Heart left ventricle (tissue), 16 donors: ENCODE results near the gene STXBP5. TPM values are rescaled to one million over a fixed set of nuclear protein-coding genes. Genes with fewer than 3 reads are reported as not detected.

Experiments used
- ATAC-seq, 4 donors: fragments of 200-7000 bp; cut with Tn5 transposase; one replicate each; pipeline ENCODE4 v1.9.1; 2020 to 2022; ENCODE audit warnings: moderate library complexity in 4 of 4, mild to moderate bottlenecking in 3 of 4, moderate number of reproducible peaks in 1 of 4
- DNase-seq, 5 donors: peaks; one replicate each; pipeline ENCODE4 v3.0.0-alpha.2; 2020
- H3K27ac ChIP-seq, 12 donors: fragments of 200-600 bp; sonication (generic) in 4 of 12; one replicate each; pipeline versions ENCODE4 v1.5.0 to v1.8.0; 2016 to 2022; ENCODE audit warnings: mild to moderate bottlenecking in 2 of 12
- H3K27me3 ChIP-seq, 9 donors: fragments of 200-600 bp; sonication (generic) in 2 of 9; one replicate each; pipeline versions ENCODE4 v1.5.1 to v1.8.0; 2016 to 2022; ENCODE audit warnings: mild to moderate bottlenecking in 3 of 9
- H3K36me3 ChIP-seq, 9 donors: fragments of 200-600 bp; sonication (generic) in 2 of 9; one replicate each; pipeline versions ENCODE4 v1.5.0 to v1.8.0; 2018 to 2022; ENCODE audit warnings: mild to moderate bottlenecking in 2 of 9
- H3K4me1 ChIP-seq, 12 donors: fragments of 200-600 bp; sonication (generic) in 4 of 12; one replicate each; pipeline versions ENCODE4 v1.5.0 to v1.8.0; 2016 to 2022; ENCODE audit warnings: mild to moderate bottlenecking in 3 of 12
- H3K4me3 ChIP-seq, 12 donors: fragments of 200-600 bp; sonication (generic) in 4 of 12; one replicate each; pipeline versions ENCODE4 v1.5.0 to v1.8.0; 2017 to 2022; ENCODE audit warnings: mild to moderate bottlenecking in 9 of 12, moderate library complexity in 4 of 12
- H3K9me3 ChIP-seq, 12 donors: fragments of 200-600 bp; sonication (generic) in 4 of 12; one replicate each; pipeline versions ENCODE4 v1.5.0 to v1.8.0; 2016 to 2022; ENCODE audit warnings: mild to moderate bottlenecking in 1 of 12
- CTCF ChIP-seq, 12 donors: fragments of 200-600 bp; sonication (generic) in 4 of 12; IDR thresholded peaks; one replicate each; pipeline versions ENCODE4 v1.5.0 to v1.8.0; 2018 to 2022; ENCODE audit warnings: antibody characterized with exemption in 12 of 12, mild to moderate bottlenecking in 5 of 12
- POLR2A ChIP-seq, 2 donors: fragments of 450-650 bp; IDR thresholded peaks; one replicate each; pipeline ENCODE4 v1.6.1; 2017; ENCODE audit warnings: antibody characterized with exemption in 2 of 2, mild to moderate bottlenecking in 2 of 2, moderate library complexity in 2 of 2
- WGBS, 4 donors: extraction: QIAGEN DNeasy Blood & Tissue Kit in 2 of 4; methylation state at CpG; one replicate each; pipeline versions ENCODE4 v1.1.5 to v1.1.7; 2013 to 2018; 5-methylcytosine and 5-hydroxymethylcytosine counted together
- intact Hi-C, 10 donors: fragments of 100-400 bp; cut with DNase I; formaldehyde crosslinking; loops; one replicate each; pipeline versions ENCODE4 v1.11.1 to v1.14.2; 2022
- polyA plus RNA-seq, 2 donors: library from polyadenylated mRNA; stranded (reverse); fragments of 200-250 nt; gene quantifications; one replicate each; pipeline ENCODE4 v1.2.3, GENCODE V29; 2013
- total RNA-seq, 9 donors: library from RNA; depleted of rRNA in 2 of 9; stranded (reverse); fragments of >200 nt in 2 of 9; fragmentation: NEBNext Ultra II Directional in 3 of 9; extraction: Animal tissue kit (Norgen Biotek cat#: 25700) in 3 of 9; gene quantifications; one replicate each; pipeline versions ENCODE4 v1.1.0 to v1.2.4, GENCODE V29; 2016 to 2023
- donor health status: ischemic (EF 13 %, LVEDD 7.1; RV severe dilation, severe dysfunction).
- donor health status: healthy with polysubstance abuse.
- donor health status: DM: no; HTN: yes; CAD: no.
- donor health status: DM: no; HTN: no; CAD: no.
- donor health status: ischemic (EF 25% LVEDD 6.9; RV normal size, moderate dysfunction).
- donor health status: ischemic (EF 25% LVEDD 5.7; RV mildly dilated, moderate dysfunction).
- donor health status: healthy.
- donor health status: DM: yes; HTN: yes; CAD: no.
- donor health status: ischemic (EF 35%, LVEDD 5.7; RV mildly dilated, moderate dysfunction).
- donor health status: nonischemic (EF 11% LVEDD 7.7; RV severe dilation, severe dysfunction).
- donor health status: DM: yes; HTN: yes; CAD: no.
- donor health status: PGD.
- donor health status: ischemic (EF 29% LVEDD 5.4; RV normal size, mild dysfunction).
- donor health status: nonischemic (EF 23%, LVEDD 6.1; RV moderate dilation, normal function).

The STXBP5 gene
- total and polyA plus RNA-seq, 11 donors, result 5.7 to 20.0 (median 14.1) TPM

DNA sequence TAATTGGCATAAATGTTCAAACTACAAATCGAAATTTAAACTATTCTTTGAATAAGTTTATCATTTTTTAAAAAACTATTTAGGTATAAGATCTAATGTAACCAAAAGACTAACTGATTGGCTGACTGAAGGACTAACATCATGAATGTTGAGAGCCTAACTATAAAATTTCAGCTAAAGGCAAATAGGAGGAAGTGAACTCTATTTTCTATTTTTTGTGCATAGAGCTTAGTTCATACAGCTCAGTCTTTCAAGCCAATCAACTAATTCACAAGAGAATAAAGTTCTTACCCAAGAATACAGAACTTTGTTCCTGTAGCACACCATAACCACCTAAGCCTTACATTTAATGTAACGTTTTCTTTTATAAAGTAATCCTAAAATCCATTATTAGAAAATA, 46.3 kb upstream of the STXBP5 start:
- Histone ChIP-seq H3K4me1 (no peaks in the 10 kb centered on the region), H3K27me3 (no peaks in the 10 kb centered on the region), H3K27ac (no peak overlapping the region), H3K36me3 (no peaks in the 10 kb centered on the region), H3K4me3 (no peak overlapping the region), H3K9me3 (no peaks in the 10 kb centered on the region)
- intact Hi-C loops, result no loop called here
- WGBS, 4 donors, result 82 to 85% (median 85%) methylated on average over 2 of the region's 2 CpGs
- DNase-seq (no peak), ATAC-seq (no peak)
- TF ChIP-seq POLR2A (IDR thresholded peaks at IDR 0.05), result no peak
- TF ChIP-seq CTCF (IDR thresholded peaks at IDR 0.05), result no peak

DNA sequence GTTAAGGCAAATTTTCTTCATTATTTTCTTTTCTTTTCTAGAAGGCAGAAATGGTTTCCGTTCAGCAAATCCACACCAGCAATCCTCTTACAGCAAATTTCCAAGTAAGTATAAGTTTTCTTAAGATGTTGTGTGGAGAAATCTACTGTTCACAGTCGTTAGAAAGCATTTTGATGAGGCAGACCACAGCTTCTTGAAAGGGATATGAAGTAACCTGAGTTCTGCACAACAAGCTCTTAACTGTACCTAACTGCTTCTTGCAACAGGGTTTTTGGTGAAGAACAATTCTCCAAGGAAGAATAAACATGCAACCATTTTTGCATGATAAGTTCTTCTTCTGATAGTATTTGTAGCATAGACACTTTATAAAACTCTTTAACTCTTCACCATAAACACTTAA, 45.3 kb upstream of the STXBP5 start:
- DNase-seq (no peak), ATAC-seq (no peak)
- Histone ChIP-seq H3K27me3 (no peaks in the 10 kb centered on the region), H3K4me1 (no peaks in the 10 kb centered on the region), H3K9me3 (no peaks in the 10 kb centered on the region), H3K4me3 (no peak overlapping the region), H3K27ac (no peak overlapping the region), H3K36me3 (no peaks in the 10 kb centered on the region)
- WGBS, 4 donors, result 85 to 87% (median 86%) methylated on average over 2 of the region's 2 CpGs
- TF ChIP-seq CTCF (IDR thresholded peaks at IDR 0.05), result no peak
- TF ChIP-seq POLR2A (IDR thresholded peaks at IDR 0.05), result no peak
- intact Hi-C loops, result no loop called here

GRCh38 chr6:147159536-147160374, 44.5 kb upstream of the STXBP5 start:
- H3K4me1 ChIP-seq, result no peaks in the 10 kb centered on the region
- no peak overlapping the region for H3K4me3 ChIP-seq
- TF ChIP-seq POLR2A (IDR thresholded peaks at IDR 0.05), result no peak
- TF ChIP-seq CTCF (IDR thresholded peaks at IDR 0.05), result no peak
- intact Hi-C loops, result no loop called here
- DNase-seq (no peak), ATAC-seq (no peak)
- H3K27me3 ChIP-seq, result no peaks in the 10 kb centered on the region
- 75 to 80% (median 78%) methylated on average over 2 of the region's 2 CpGs for WGBS, 4 donors
- no peaks in the 10 kb centered on the region for H3K36me3 ChIP-seq
- no peaks in the 10 kb centered on the region for H3K9me3 ChIP-seq
- H3K27ac ChIP-seq, result no peak overlapping the region

- Histone ChIP-seq H3K9me3 (no peaks in the 10 kb centered on the region), H3K27me3 (no peaks in the 10 kb centered on the region), H3K27ac (no peak overlapping the region), H3K36me3 (no peaks in the 10 kb centered on the region), H3K4me1 (no peaks in the 10 kb centered on the region), H3K4me3 (no peak overlapping the region)
- DNase-seq (no peak), ATAC-seq (no peak)
- intact Hi-C loops, result no loop called here
- TF ChIP-seq CTCF (IDR thresholded peaks at IDR 0.05), result no peak
- TF ChIP-seq POLR2A (IDR thresholded peaks at IDR 0.05), result no peak
- 66 to 81% (median 77%) methylated on average over 1 of the region's 1 CpG for WGBS, 4 donors
These were observed 43.6 kb upstream of the STXBP5 start for GRCh38 chr6:147160593-147160992.
